ENCODE data around the gene SHD. TPM values are rescaled to one million over a fixed set of nuclear protein-coding genes. Genes with fewer than 3 reads are reported as not detected.

The SHD gene
- total and polyA plus RNA-seq, 9 of the 15 experiments (the other 6 are each of a cell fraction or from before 2014, with no cell fraction given), result 0.05 to 0.62 (median 0.15) TPM; not detected in 5

GRCh38 chr19:4246767-4247593 is 32.1 kb upstream of the SHD start, which contains the start of gene YJU2 (continued):
- TF ChIP-seq TSHZ1 (CRISPR knock-in tag; IDR thresholded peaks at IDR 0.05) (no peak), ZNF717 (CRISPR knock-in tag; IDR thresholded peaks at IDR 0.05) (no peak), ZNF445 (CRISPR knock-in tag; IDR thresholded peaks at IDR 0.05; ENCODE audit: low read depth) (no peak), TAF1 (IDR thresholded peaks at IDR 0.05; ENCODE audit: control insufficient read depth, extremely low read depth, insufficient read depth, low read length, severe bottlenecking) (peak; percentile 86), PKNOX1 (IDR thresholded peaks at IDR 0.05) (peak; percentile 100), BRD9 (IDR thresholded peaks at IDR 0.05; ENCODE audit: low read depth, partially characterized antibody) (peak; percentile 72), EHMT2 (IDR thresholded peaks at IDR 0.05) (peak; percentile 11; the same call in 1 of the 2 replicates), SMAD1 (IDR thresholded peaks at IDR 0.05; ENCODE audit: low read depth, low read length, partially characterized antibody) (peak; percentile 42), ID3 (CRISPR knock-in tag; IDR thresholded peaks at IDR 0.05) (no peak), ID3 (tag; IDR thresholded peaks at IDR 0.05) (0 out of 2 replicates have a peak, but pooled peaks have one; percentile 41), ZNF668 (CRISPR knock-in tag; IDR thresholded peaks at IDR 0.05) (no peak), AFF1 (IDR thresholded peaks at IDR 0.05; ENCODE audit: low read depth in 1 of 2, partially characterized antibody in 2 of 2) (peak in 1 of 2 experiments; percentile 92), RBBP5 (IDR thresholded peaks at IDR 0.05; ENCODE audit: borderline replicate concordance, insufficient read depth, low read length, poor library complexity, severe bottlenecking) (peak; percentile 86), CEBPB (tag; IDR thresholded peaks at IDR 0.05) (no peak), NCOR1 (IDR thresholded peaks at IDR 0.05) (no peak; the same call in 1 of the 2 replicates), ELF1 (tag; IDR thresholded peaks at IDR 0.05) (peak; percentile 100)
